ENCODE measurements around the gene TFAM. TPM values are rescaled to one million over a fixed set of nuclear protein-coding genes. Genes with fewer than 3 reads are reported as not detected.

The TFAM gene
- total RNA-seq, 1 donor from 2014 or later = 3.4 TPM

DNA sequence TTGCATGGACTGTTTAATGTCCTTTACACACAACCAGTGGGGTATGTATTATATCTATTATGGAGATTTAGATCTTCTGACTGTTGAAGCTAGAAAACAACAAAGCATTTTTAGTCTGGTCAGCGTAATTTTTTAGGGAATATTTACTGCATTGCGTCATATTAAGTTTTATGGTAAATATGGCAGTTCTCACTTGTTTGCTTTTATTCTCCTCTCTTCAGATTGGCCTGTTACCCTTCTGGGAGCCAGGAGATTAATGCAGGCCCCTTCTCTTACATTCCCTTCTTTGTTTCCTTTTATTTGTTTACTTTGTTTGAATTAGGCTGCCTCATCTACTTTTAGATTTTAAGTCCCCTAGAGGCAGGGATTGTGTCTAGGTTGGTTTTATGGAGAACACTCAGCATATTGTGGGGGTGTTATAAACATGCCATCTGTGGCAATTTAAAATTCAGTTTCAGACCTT lies 36.6 kb upstream of the TFAM start:
- Histone ChIP-seq H3K9me3 (no peaks in the 10 kb centered on the region), H3K27ac (no peak overlapping the region), H3K4me1 (peaks cover 0 to 3% of the 10 kb centered on the region in 2 donors), H3K4me3 (no peak overlapping the region), H3K36me3 (no peaks in the 10 kb centered on the region), H3K27me3 (no peaks in the 10 kb centered on the region)
- no peak for DNase-seq (ENCODE audit: low spot score in 2 of 2)
- intact Hi-C loops (cut with DNase I) = no loop called here
- TF ChIP-seq CTCF (IDR thresholded peaks at IDR 0.05) = no peak

DNA sequence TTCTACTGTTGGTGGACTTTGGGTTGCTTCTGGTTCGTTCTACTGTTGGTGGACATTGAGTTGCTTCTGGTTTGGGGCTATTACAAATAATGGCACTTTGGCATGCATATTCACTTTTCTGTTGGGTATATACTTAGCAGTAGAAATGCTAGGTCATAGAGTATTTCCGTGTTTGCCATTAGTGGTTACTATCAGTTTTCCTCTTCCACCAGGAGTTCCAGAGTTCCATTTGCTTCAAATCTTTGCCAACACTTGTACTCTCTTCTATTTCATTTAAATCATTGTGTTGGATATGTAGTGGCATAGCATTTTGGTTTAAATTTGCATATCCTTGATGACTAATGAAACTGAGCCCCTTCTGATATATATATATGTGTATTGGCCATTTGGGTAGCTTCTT lies 35.2 kb upstream of the TFAM start:
- no peak for DNase-seq (ENCODE audit: low spot score in 2 of 2)
- no peaks in the 10 kb centered on the region for H3K36me3 ChIP-seq
- no peaks in the 10 kb centered on the region for H3K27me3 ChIP-seq
- H3K27ac ChIP-seq = no peak overlapping the region
- no peaks in the 10 kb centered on the region for H3K9me3 ChIP-seq
- TF ChIP-seq CTCF (IDR thresholded peaks at IDR 0.05) = no peak
- H3K4me1 ChIP-seq = peaks cover 0 to 3% of the 10 kb centered on the region in 2 donors
- H3K4me3 ChIP-seq = no peak overlapping the region
- intact Hi-C loops (cut with DNase I) = no loop called here

- intact Hi-C loops (cut with DNase I) = no loop called here
- Histone ChIP-seq H3K27me3 (no peaks in the 10 kb centered on the region), H3K4me3 (no peak overlapping the region), H3K36me3 (no peaks in the 10 kb centered on the region), H3K4me1 (peaks cover 0 to 3% of the 10 kb centered on the region in 2 donors), H3K27ac (no peak overlapping the region), H3K9me3 (no peaks in the 10 kb centered on the region)
- DNase-seq (ENCODE audit: low spot score in 2 of 2) = no peak
- no peak for TF ChIP-seq CTCF (IDR thresholded peaks at IDR 0.05)
Observed at GRCh38 chr10:58350619-58351323, 34.4 kb upstream of the TFAM start.

- Histone ChIP-seq H3K36me3 (no peaks in the 10 kb centered on the region), H3K27me3 (no peaks in the 10 kb centered on the region), H3K27ac (no peak overlapping the region), H3K4me1 (peaks cover 0 to 3% of the 10 kb centered on the region in 2 donors), H3K4me3 (no peak overlapping the region), H3K9me3 (no peaks in the 10 kb centered on the region)
- DNase-seq (ENCODE audit: low spot score in 2 of 2) = no peak
- intact Hi-C loops (cut with DNase I) = no loop called here
- TF ChIP-seq CTCF (IDR thresholded peaks at IDR 0.05) = no peak
Observed at GRCh38 chr10:58351616-58352578, 33.3 kb upstream of the TFAM start.

GRCh38 chr10:58352956-58353610 lies 32.1 kb upstream of the TFAM start:
- Histone ChIP-seq H3K27me3 (no peaks in the 10 kb centered on the region), H3K4me1 (peaks cover 0 to 3% of the 10 kb centered on the region in 2 donors), H3K36me3 (no peaks in the 10 kb centered on the region), H3K27ac (no peak overlapping the region), H3K9me3 (no peaks in the 10 kb centered on the region), H3K4me3 (no peak overlapping the region)
- intact Hi-C loops (cut with DNase I) = no loop called here
- no peak for TF ChIP-seq CTCF (IDR thresholded peaks at IDR 0.05)
- no peak for DNase-seq (ENCODE audit: low spot score in 2 of 2)
